ENCODE results near the gene CCDC15. TPM values are rescaled to one million over a fixed set of nuclear protein-coding genes. Genes with fewer than 3 reads are reported as not detected.
A peak's percentile ranks its signal among the peaks of the same experiment; 100 is the strongest.
"Not testable (repeated sequence)": the region's sequence is repeated elsewhere in the genome, so short reads cannot be mapped to it uniquely, and the experiment has no call there.

CCDC15 gene
- total RNA-seq, 1 donor from 2014 or later: 2.6 TPM

GRCh38 chr11:124938970-124939369, 15.0 kb upstream of the CCDC15 start:
- DNase-seq (ENCODE audit: low read depth in 2 of 2): no peak

GRCh38 chr11:124941703-124942102, 12.3 kb upstream of the CCDC15 start:
- no peak for DNase-seq (ENCODE audit: low read depth in 2 of 2)

GRCh38 chr11:124942466-124943253, 11.3 kb upstream of the CCDC15 start:
- DNase-seq (ENCODE audit: low read depth in 2 of 2): no peak

- DNase-seq (ENCODE audit: low read depth in 2 of 2): no peak
These were observed 10.8 kb upstream of the CCDC15 start for GRCh38 chr11:124943254-124943616.

GRCh38 chr11:124943741-124944140, 10.3 kb upstream of the CCDC15 start:
- DNase-seq (ENCODE audit: low read depth in 2 of 2): no peak

GRCh38 chr11:124944565-124944964, 9.4 kb upstream of the CCDC15 start:
- DNase-seq (ENCODE audit: low read depth in 2 of 2): no peak

GRCh38 chr11:124945826-124946225, 8.2 kb upstream of the CCDC15 start:
- DNase-seq (ENCODE audit: low read depth in 2 of 2): no peak

- DNase-seq (ENCODE audit: low read depth in 2 of 2): no peak
These were observed 7.3 kb upstream of the CCDC15 start for GRCh38 chr11:124946735-124947141.

- no peak for DNase-seq (ENCODE audit: low read depth in 2 of 2)
These were observed 3.2 kb upstream of the CCDC15 start for GRCh38 chr11:124950601-124951330.

- DNase-seq (ENCODE audit: low read depth in 2 of 2): no peak
These were observed 2.7 kb upstream of the CCDC15 start for GRCh38 chr11:124951341-124951740.

- DNase-seq (ENCODE audit: low read depth in 2 of 2): no peak
These were observed 571 bp downstream of the CCDC15 start for GRCh38 chr11:124954590-124954955.

GRCh38 chr11:124955035-124955434, 1.0 kb downstream of the CCDC15 start:
- no peak for DNase-seq (ENCODE audit: low read depth in 2 of 2)

- DNase-seq (ENCODE audit: low read depth in 2 of 2): peak; percentile 80 to 82
These were observed 8.1 kb downstream of the CCDC15 start for GRCh38 chr11:124961972-124962609.

GRCh38 chr11:124968197-124968596, 14.2 kb downstream of the CCDC15 start:
- DNase-seq (ENCODE audit: low read depth in 2 of 2): not testable (repeated sequence)

GRCh38 chr11:124970925-124971324, 16.9 kb downstream of the CCDC15 start:
- DNase-seq (ENCODE audit: low read depth in 2 of 2): peak in 1 of 2 donors; percentile 30

GRCh38 chr11:124971810-124972209, 17.8 kb downstream of the CCDC15 start:
- DNase-seq (ENCODE audit: low read depth in 2 of 2): no peak

GRCh38 chr11:124976531-124976930, 22.5 kb downstream of the CCDC15 start:
- DNase-seq (ENCODE audit: low read depth in 2 of 2): no peak

GRCh38 chr11:124977006-124977405, 23.0 kb downstream of the CCDC15 start:
- DNase-seq (ENCODE audit: low read depth in 2 of 2): no peak

GRCh38 chr11:124978316-124978715, 24.3 kb downstream of the CCDC15 start:
- no peak for DNase-seq (ENCODE audit: low read depth in 2 of 2)

- DNase-seq (ENCODE audit: low read depth in 2 of 2): no peak
These were observed 28.0 kb downstream of the CCDC15 start for GRCh38 chr11:124982043-124982442.

GRCh38 chr11:124983674-124984511, 29.9 kb downstream of the CCDC15 start:
- DNase-seq (ENCODE audit: low read depth in 2 of 2): no peak

GRCh38 chr11:124984512-124984854, 30.5 kb downstream of the CCDC15 start:
- no peak for DNase-seq (ENCODE audit: low read depth in 2 of 2)
